GM12875 (cell line): ENCODE data around the gene VWA5A.

Source experiments
- H3K4me3 ChIP-seq: one replicate; pipeline ENCODE4 v1.5.1; 2011; ENCODE audit warnings: low read depth, low read length, control low read depth
- CTCF ChIP-seq: IDR thresholded peaks from 2 replicates; pipeline ENCODE4 v1.5.1; 2011; ENCODE audit warnings: low read depth, mild to moderate bottlenecking, control low read depth, inconsistent platforms, low read length, moderate library complexity, borderline replicate concordance; ENCODE audit not compliant: insufficient read depth

VWA5A gene

GRCh38 chr11:124143034-124143433 lies 27.8 kb downstream of the VWA5A start:
- H3K4me3 ChIP-seq: no peak overlapping the region
- TF ChIP-seq CTCF: no peak

GRCh38 chr11:124147951-124148350 lies 32.7 kb downstream of the VWA5A start:
- no peak for TF ChIP-seq CTCF
- H3K4me3 ChIP-seq: no peak overlapping the region

- TF ChIP-seq CTCF: no peak
- no peak overlapping the region for H3K4me3 ChIP-seq
Observed at GRCh38 chr11:124150684-124151083, 35.4 kb downstream of the VWA5A start.

DNA sequence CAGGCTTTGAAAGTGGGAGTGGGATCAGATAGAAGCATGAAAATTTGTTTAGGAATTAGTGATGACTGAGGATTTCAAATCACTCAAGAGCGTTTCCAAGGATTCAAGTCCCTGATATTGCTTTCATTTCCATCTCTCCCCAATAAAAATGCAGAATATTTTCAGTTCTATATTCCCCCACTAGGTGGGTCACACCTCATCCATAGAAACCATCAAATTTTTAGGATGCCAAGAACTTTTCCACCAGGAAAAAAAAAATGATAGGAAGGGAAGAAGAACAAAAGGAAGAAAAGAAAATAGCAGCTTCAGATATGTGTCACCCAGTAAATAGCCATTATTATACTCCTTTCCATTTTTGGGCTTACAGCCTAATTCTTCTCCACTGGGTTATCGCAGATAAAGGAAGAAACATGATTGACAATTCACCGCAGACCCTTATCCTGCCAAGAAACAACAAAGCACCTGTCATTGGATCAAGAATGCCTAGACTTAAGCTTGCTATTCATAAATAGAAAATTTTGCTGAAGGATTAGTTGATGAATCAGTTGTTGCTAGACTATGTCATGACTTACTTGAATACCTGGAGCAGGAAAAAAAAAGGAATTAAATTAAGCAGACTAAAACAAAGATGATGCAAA lies 37.6 kb downstream of the VWA5A start:
- H3K4me3 ChIP-seq: no peak overlapping the region
- no peak for TF ChIP-seq CTCF

DNA sequence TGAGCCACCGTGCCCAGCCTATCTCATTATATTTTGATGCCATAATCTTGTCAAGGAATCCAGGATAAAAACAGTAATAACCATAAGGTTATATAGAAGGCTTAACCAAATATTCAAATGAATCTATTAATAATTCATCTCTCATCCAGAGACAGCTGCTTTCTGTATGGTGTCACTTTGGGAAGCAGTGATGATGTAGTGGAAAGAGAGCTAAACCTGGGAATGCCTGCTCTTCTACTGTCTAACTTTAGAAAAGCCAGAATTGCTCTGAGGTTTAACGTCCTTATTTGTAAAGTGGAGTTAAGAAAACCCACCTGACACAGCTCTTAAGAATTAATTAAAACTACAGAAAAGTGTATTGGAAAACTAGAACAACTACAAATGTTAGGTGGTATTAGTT lies 38.6 kb downstream of the VWA5A start:
- TF ChIP-seq CTCF: no peak

DNA sequence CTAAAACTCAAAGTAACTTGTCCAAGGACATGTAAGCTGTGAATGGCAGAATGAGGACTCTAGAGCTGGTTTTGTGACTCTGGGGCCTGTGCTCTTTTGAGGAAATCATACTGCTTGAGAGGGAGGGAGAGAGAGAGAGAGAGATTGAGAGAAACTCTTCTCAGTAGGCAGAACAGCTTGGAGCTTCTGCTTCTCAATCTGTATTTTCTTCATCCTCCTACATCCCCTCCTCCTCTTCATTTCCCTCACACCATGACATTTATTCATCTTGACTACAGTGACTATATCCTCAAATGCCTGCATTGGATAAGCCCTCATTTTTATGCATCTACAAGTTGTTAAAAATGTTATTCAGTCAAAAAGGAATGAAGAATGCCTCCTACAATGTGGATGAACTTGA lies 44.2 kb downstream of the VWA5A start:
- H3K4me3 ChIP-seq: no peak overlapping the region
- no peak for TF ChIP-seq CTCF

More for the DNA sequence above, 38.6 kb downstream of the VWA5A start:
- no peak overlapping the region for H3K4me3 ChIP-seq

GRCh38 chr11:124160986-124161385 lies 45.7 kb downstream of the VWA5A start:
- no peak overlapping the region for H3K4me3 ChIP-seq
- TF ChIP-seq CTCF: no peak
